K562 (cell line): ENCODE data around the gene DLX2. TPM values are rescaled to one million over a fixed set of nuclear protein-coding genes. Genes with fewer than 3 reads are reported as not detected.

ENCODE experiments used
- CBX2 ChIP-seq: fragments of 200-600 bp; sonication (generic); IDR thresholded peaks from one replicate; pipeline ENCODE4 v1.6.1; 2012; ENCODE audit warnings: mild to moderate bottlenecking, low read length, inconsistent platforms; ENCODE audit not compliant: insufficient read depth, poor library complexity, severe bottlenecking
- CEBPB ChIP-seq: fragments of 450-650 bp; IDR thresholded peaks from 2 replicates; pipeline ENCODE4 v1.6.1; 2016; ENCODE audit warnings: missing genetic modification characterization, missing compliant biosample characterization
- KAT7 ChIP-seq: sonication (generic); formaldehyde crosslinking; IDR thresholded peaks from 2 replicates; pipeline ENCODE4 v1.8.0; 2022; ENCODE audit warnings: missing genetic modification reagents, mild to moderate bottlenecking, borderline replicate concordance
- NBN ChIP-seq: fragments of 450-650 bp; IDR thresholded peaks from 2 replicates; pipeline ENCODE4 v1.6.1; 2016; ENCODE audit warnings: low read depth, mild to moderate bottlenecking
- PML ChIP-seq: IDR thresholded peaks from 2 replicates; pipeline ENCODE4 v1.6.1; 2012; ENCODE audit warnings: low read length, inconsistent platforms
- PTBP1 ChIP-seq: fragments of 200-400 bp; formaldehyde crosslinking; IDR thresholded peaks from 2 replicates; pipeline ENCODE4 v1.6.1; 2017; ENCODE audit warnings: low read depth, low read length
- PTRF ChIP-seq: fragments of 450-650 bp; IDR thresholded peaks from 2 replicates; pipeline ENCODE4 v1.6.1; 2016; ENCODE audit warnings: mild to moderate bottlenecking, missing genetic modification characterization, missing compliant biosample characterization
- SNRNP70 ChIP-seq: fragments of 200-400 bp; formaldehyde crosslinking; optimal IDR thresholded peaks from 2 replicates; pipeline ENCODE3; 2017; ENCODE audit warnings: low read depth, low read length
- ZBTB40 ChIP-seq, 2 experiments: fragments of 450-650 bp in 1 of 2; sonication (generic) in 1 of 2; formaldehyde crosslinking in 1 of 2; IDR thresholded peaks; 2 replicates each; pipeline versions ENCODE4 v1.7.1 to v1.9.0; 2016 to 2022; ENCODE audit warnings: inconsistent platforms in 1 of 2, mild to moderate bottlenecking in 1 of 2, missing genetic modification reagents in 1 of 2
- ZBTB8A ChIP-seq: fragments of 450-650 bp; IDR thresholded peaks from 2 replicates; pipeline ENCODE4 v1.6.1; 2018; ENCODE audit warnings: mild to moderate bottlenecking, moderate library complexity; ENCODE audit not compliant: partially characterized antibody
- polyA plus RNA-seq, 8 experiments: library from polyadenylated mRNA; depleted of rRNA in 4 of 8; stranded (reverse) in 5 of 8; unstranded in 3 of 8; fragments of >200 nt; fragmentation: Nextera tagmentation in 2 of 8; fragmentation: Illumina TruSeq in 1 of 8; extraction: Ambion mirVana in 2 of 8; extraction: Trizol in 1 of 8; gene quantifications; 2 replicates each; pipeline versions ENCODE4 v1.2.1 to v1.2.3, GENCODE V29; 2011 to 2014; ENCODE audit warnings: inconsistent platforms in 1 of 8, missing spikeins in 1 of 8
- total RNA-seq, 7 experiments: library from RNA; depleted of rRNA in 6 of 7; stranded (reverse); fragments of >200 nt in 6 of 7; fragmentation: Illumina TruSeq in 2 of 7; extraction: Trizol in 2 of 7; gene quantifications; 2 replicates each; pipeline versions ENCODE4 v1.2.1 to v1.2.3, GENCODE V29; 2011 to 2021; ENCODE audit warnings: low replicate concordance in 1 of 7
- TF ChIP-seq, protein P1 (sequence below): fragments of 450-650 bp; IDR thresholded peaks from 2 replicates; pipeline ENCODE4 v1.6.1; 2014; ENCODE audit warnings: low read depth, mild to moderate bottlenecking, moderate library complexity, borderline replicate concordance
- TF ChIP-seq, protein P2 (sequence below): fragments of 250-450 bp; sonication (Bioruptor Pico); IDR thresholded peaks from 2 replicates; pipeline ENCODE4 v1.5.0; 2021
- TF ChIP-seq, protein P3 (sequence below): fragments of 450-650 bp; formaldehyde crosslinking; IDR thresholded peaks from 2 replicates; pipeline ENCODE4 v1.4.0; 2020; ENCODE audit warnings: mild to moderate bottlenecking

The DLX2 gene
- total and polyA plus RNA-seq, 9 of the 15 experiments (the other 6 are each of a cell fraction or from before 2014, with no cell fraction given) = 0.14 to 4.3 (median 0.86) TPM

DNA sequence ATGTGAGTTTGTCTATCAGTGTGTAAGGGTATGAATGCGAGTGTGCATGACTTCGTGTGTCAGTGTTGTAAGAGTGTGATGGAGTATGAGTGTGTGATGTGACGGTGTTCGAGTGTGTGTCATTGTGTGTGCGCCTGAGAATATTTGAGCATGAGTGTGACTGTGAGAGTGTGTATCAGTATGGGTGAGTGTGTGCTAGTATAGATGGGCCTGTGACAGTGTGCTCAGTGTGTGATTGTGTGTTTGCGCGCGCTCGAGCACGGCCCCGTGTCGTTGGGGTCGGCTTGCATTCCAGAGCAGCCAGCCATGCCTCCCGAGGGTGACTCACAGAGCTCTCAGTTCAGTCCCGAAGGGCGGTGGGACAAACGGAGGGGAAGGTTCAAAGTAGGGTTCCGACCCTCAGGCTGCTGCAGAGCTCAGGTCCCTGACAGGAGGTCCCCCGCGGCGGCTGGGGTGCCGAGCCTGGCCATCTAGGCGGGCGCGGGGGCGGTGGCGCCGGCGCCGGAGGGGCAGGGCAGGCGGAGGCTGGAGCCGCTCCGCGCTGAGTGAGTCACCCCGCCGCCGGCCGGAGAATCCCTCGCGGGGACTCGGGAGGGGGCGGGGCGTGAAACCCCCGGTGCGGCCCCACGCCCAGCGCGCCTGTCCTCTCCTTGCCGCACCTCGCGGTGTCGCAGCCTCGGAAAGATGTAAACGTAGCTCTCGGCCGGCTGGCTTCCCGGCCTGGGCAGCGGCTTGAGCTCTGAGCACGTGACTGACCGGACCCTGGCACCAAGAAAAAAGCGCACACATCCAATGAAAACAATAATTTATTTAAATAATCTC, 3.8 kb downstream of the DLX2 start (continued):
- TF ChIP-seq ZBTB40 (IDR thresholded peaks at IDR 0.05) (peak; percentile 66), ZBTB40 (CRISPR knock-in tag; IDR thresholded peaks at IDR 0.05) (no peak), SNRNP70 (no peak), PTBP1 (no peak), CEBPB (tag) (no peak), NBN (peak; percentile 58), KAT7 (0 out of 2 replicates have a peak, but pooled peaks have one; percentile 51), PML (0 out of 2 replicates have a peak, but pooled peaks have one; percentile 4), ZBTB8A (no peak), CBX2 (no peak), PTRF (tag) (no peak)
- TF ChIP-seq, protein P1, sequence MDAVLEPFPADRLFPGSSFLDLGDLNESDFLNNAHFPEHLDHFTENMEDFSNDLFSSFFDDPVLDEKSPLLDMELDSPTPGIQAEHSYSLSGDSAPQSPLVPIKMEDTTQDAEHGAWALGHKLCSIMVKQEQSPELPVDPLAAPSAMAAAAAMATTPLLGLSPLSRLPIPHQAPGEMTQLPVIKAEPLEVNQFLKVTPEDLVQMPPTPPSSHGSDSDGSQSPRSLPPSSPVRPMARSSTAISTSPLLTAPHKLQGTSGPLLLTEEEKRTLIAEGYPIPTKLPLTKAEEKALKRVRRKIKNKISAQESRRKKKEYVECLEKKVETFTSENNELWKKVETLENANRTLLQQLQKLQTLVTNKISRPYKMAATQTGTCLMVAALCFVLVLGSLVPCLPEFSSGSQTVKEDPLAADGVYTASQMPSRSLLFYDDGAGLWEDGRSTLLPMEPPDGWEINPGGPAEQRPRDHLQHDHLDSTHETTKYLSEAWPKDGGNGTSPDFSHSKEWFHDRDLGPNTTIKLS = peak; percentile 64; the same call in 1 of the 2 replicates
- TF ChIP-seq, protein P2, sequence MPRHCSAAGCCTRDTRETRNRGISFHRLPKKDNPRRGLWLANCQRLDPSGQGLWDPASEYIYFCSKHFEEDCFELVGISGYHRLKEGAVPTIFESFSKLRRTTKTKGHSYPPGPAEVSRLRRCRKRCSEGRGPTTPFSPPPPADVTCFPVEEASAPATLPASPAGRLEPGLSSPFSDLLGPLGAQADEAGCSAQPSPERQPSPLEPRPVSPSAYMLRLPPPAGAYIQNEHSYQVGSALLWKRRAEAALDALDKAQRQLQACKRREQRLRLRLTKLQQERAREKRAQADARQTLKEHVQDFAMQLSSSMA = no peak; the same call in 1 of the 2 replicates
- TF ChIP-seq, protein P3, sequence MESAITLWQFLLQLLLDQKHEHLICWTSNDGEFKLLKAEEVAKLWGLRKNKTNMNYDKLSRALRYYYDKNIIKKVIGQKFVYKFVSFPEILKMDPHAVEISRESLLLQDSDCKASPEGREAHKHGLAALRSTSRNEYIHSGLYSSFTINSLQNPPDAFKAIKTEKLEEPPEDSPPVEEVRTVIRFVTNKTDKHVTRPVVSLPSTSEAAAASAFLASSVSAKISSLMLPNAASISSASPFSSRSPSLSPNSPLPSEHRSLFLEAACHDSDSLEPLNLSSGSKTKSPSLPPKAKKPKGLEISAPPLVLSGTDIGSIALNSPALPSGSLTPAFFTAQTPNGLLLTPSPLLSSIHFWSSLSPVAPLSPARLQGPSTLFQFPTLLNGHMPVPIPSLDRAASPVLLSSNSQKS (CRISPR knock-in tag) = no peak
